Upper lobe of left lung (tissue), 6 donors: Measurements from ENCODE around the gene EXD3. TPM values are rescaled to one million over a fixed set of nuclear protein-coding genes. Genes with fewer than 3 reads are reported as not detected.
A peak's percentile ranks its signal among the peaks of the same experiment; 100 is the strongest.
"Not testable (repeated sequence)": the region's sequence is repeated elsewhere in the genome, so short reads cannot be mapped to it uniquely, and the experiment has no call there.

Experiments used
- ATAC-seq, 2 donors: fragments of 200-7000 bp; cut with Tn5 transposase; one replicate each; pipeline ENCODE4 v1.9.1; 2022; ENCODE audit warnings: mild to moderate bottlenecking in 2 of 2, moderate library complexity in 2 of 2; ENCODE audit not compliant: low FRiP score in 2 of 2
- DNase-seq, 2 donors: peaks; one replicate each; pipeline ENCODE4 v3.0.0-alpha.2; 2019 to 2020
- H3K27ac ChIP-seq, 4 donors: fragments of 200-600 bp; sonication (generic); one replicate each; pipeline ENCODE4 v1.5.1; 2016 to 2019
- H3K27me3 ChIP-seq, 4 donors: fragments of 200-600 bp; sonication (generic); one replicate each; pipeline ENCODE4 v1.5.1; 2017 to 2019
- H3K36me3 ChIP-seq, 4 donors: fragments of 200-600 bp; sonication (generic); one replicate each; pipeline ENCODE4 v1.5.1; 2016 to 2019
- H3K4me1 ChIP-seq, 4 donors: fragments of 200-600 bp; sonication (generic); one replicate each; pipeline ENCODE4 v1.5.1; 2018 to 2019
- H3K4me3 ChIP-seq, 4 donors: fragments of 200-600 bp; sonication (generic); one replicate each; pipeline ENCODE4 v1.5.1; 2017 to 2019; ENCODE audit warnings: mild to moderate bottlenecking in 2 of 4, moderate library complexity in 1 of 4
- H3K9me3 ChIP-seq, 4 donors: fragments of 200-600 bp; sonication (generic); one replicate each; pipeline ENCODE4 v1.5.1; 2018 to 2019
- EP300 ChIP-seq, 4 donors: sonication (generic); formaldehyde crosslinking; IDR thresholded peaks; one replicate each; pipeline ENCODE4 v1.5.1; 2017; ENCODE audit warnings: antibody characterized with exemption in 4 of 4, control low read depth in 2 of 4
- POLR2A ChIP-seq, 4 donors: fragments of 450-650 bp; IDR thresholded peaks; one replicate each; pipeline ENCODE4 v1.5.1; 2016 to 2017; ENCODE audit warnings: antibody characterized with exemption in 4 of 4, mild to moderate bottlenecking in 2 of 4
- POLR2AphosphoS5 ChIP-seq, 2 donors: sonication (generic); formaldehyde crosslinking; IDR thresholded peaks; one replicate each; pipeline ENCODE4 v1.5.1; 2017; ENCODE audit warnings: antibody characterized with exemption in 2 of 2
- WGBS, 2 donors: methylation state at CpG; one replicate each; pipeline ENCODE4 v1.1.5; 2017 to 2018; 5-methylcytosine and 5-hydroxymethylcytosine counted together
- total RNA-seq, 6 donors: library from RNA; depleted of rRNA in 4 of 6; stranded (reverse); fragments of >200 nt in 4 of 6; gene quantifications; one replicate each; pipeline versions ENCODE4 v1.1.0 to v1.2.1, GENCODE V29; 2016 to 2021
- TF ChIP-seq, protein P1 (sequence below), 6 experiments: fragments of 450-650 bp in 4 of 6; fragments of 200-600 bp in 2 of 6; sonication (generic) in 2 of 6; IDR thresholded peaks; one replicate each; pipeline ENCODE4 v1.5.1; 2016 to 2019; ENCODE audit warnings: antibody characterized with exemption in 6 of 6
- donor health status: DM: no; HTN: no; CAD: no; lungs with moderate emphysema.
- donor health status: DM: no; HTN: yes; CAD: no; lungs with severe emphysema.

EXD3 gene
- total RNA-seq, 6 donors from 2014 or later = 12.3 to 118 (median 24.8) TPM

DNA sequence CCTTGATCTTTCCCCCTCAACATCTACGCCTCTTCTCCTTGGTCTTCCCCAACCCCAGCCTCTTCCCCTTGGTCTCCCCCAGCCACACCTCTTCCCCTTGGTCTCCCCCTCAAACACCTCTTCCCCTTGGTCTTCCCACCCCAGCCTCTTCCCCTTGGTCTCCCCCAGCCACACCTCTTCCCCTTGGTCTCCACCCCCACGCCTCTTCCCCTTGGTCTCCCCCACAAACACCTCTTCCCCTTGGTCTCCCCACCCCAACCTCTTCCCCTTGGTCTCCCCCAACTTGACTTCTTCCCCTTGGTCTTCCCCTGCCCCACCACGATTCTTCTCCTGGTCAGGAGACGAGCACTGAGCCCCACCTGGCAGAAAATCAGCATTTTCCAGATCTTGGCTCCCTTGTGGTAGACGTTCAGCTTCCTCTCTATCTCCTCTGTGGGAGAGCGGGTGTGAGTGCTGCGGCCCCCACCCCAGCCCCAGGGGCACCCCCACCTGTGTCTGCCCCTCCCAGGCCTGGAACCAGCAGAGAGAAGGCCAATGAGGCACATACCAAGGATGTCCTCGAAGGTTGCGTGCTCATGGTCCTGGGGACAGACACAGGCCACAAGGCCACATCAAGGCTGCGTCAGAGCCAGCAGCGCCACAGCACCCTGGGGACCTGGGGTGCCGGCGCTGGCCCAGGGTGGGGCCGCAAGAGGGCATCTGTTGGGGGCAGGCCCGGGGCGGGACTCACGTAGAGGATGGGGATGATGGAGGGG, 29.2 kb upstream of the EXD3 start:
- H3K9me3 ChIP-seq = no peaks in the 10 kb centered on the region
- no peak for ATAC-seq
- H3K27me3 ChIP-seq = no peaks in the 10 kb centered on the region
- TF ChIP-seq POLR2A (IDR thresholded peaks at IDR 0.05) = no peak
- TF ChIP-seq EP300 (IDR thresholded peaks at IDR 0.05) = no peak
- TF ChIP-seq, protein P1, sequence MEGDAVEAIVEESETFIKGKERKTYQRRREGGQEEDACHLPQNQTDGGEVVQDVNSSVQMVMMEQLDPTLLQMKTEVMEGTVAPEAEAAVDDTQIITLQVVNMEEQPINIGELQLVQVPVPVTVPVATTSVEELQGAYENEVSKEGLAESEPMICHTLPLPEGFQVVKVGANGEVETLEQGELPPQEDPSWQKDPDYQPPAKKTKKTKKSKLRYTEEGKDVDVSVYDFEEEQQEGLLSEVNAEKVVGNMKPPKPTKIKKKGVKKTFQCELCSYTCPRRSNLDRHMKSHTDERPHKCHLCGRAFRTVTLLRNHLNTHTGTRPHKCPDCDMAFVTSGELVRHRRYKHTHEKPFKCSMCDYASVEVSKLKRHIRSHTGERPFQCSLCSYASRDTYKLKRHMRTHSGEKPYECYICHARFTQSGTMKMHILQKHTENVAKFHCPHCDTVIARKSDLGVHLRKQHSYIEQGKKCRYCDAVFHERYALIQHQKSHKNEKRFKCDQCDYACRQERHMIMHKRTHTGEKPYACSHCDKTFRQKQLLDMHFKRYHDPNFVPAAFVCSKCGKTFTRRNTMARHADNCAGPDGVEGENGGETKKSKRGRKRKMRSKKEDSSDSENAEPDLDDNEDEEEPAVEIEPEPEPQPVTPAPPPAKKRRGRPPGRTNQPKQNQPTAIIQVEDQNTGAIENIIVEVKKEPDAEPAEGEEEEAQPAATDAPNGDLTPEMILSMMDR (IDR thresholded peaks at IDR 0.05) = no peak
- TF ChIP-seq POLR2AphosphoS5 (IDR thresholded peaks at IDR 0.05) = no peak
- 84 to 87% methylated on average over 12 to 16 of the region's 17 CpGs for WGBS, 2 donors
- H3K4me3 ChIP-seq = no peak overlapping the region
- H3K36me3 ChIP-seq = peaks cover 0 to 23% (median 10%) of the 10 kb centered on the region in 4 donors
- H3K4me1 ChIP-seq = peaks cover 10 to 22% (median 19%) of the 10 kb centered on the region in 4 donors
- H3K27ac ChIP-seq = no peak overlapping the region
- DNase-seq = peak in 1 of 2 donors; percentile 82

DNA sequence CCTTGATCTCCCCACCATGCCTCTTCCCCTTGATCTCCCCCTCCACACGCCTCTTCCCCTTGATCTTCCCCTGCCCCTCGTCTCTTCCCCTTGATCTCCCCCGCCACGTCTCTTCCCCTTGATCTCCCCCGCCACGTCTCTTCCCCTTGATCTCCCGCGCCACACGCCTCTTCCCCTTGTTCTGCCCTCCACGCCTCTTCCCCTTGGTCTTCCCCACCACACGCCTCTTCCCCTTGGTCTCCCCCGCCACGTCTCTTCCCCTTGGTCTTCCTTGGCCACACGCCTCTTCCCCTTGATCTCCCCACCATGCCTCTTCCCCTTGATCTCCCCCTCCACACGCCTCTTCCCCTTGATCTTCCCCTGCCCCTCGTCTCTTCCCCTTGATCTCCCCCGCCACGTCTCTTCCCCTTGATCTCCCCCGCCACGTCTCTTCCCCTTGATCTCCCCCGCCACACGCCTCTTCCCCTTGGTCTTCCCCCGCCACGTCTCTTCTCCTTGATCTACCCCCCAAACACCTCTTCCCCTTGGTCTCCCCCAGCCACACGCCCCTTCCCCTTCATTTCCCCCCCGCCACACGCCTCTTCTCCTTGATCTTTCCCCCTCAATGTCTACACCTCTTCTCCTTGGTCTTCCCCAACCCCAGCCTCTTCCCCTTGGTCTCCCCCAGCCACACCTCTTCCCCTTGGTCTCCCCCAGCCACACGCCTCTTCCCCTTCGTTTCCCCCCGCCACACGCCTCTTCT, 28.5 kb upstream of the EXD3 start:
- H3K9me3 ChIP-seq, H3K27ac ChIP-seq, DNase-seq, H3K27me3 ChIP-seq, H3K4me3 ChIP-seq, ATAC-seq: not testable (repeated sequence)
- WGBS, 2 donors = 60 to 76% methylated on average over 1 to 17 of the region's 31 CpGs
- H3K36me3 ChIP-seq = peaks cover 0 to 23% (median 10%) of the 10 kb centered on the region in 4 donors
- peaks cover 10 to 22% (median 19%) of the 10 kb centered on the region in 4 donors for H3K4me1 ChIP-seq

DNA sequence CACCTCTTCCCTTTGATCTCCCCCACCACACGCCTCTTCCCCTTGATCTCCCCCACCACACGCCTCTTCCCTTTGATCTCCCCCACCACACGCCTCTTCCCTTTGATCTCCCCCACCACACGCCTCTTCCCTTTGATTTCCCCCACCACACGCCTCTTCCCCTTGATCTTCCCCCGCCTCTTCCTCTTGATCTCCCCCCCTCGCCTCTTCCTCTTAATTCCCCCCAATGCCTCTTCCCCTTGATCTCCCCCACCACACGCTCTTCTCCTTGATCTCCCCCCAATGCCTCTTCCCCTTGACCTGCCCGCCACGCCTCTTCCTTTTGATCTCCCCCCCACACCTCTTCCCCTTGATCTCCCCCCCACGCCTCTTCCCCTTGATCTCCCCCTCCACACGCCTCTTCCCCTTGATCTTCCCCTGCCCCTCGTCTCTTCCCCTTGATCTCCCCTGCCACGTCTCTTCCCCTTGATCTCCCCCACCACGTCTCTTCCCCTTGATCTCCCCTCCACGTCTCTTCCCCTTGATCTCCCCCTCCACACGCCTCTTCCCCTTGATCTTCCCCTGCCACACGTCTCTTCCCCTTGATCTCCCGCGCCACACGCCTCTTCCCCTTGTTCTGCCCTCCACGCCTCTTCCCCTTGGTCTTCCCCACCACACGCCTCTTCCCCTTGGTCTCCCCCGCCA, 27.7 kb upstream of the EXD3 start:
- ATAC-seq, H3K4me3 ChIP-seq, DNase-seq, H3K9me3 ChIP-seq, H3K27me3 ChIP-seq, H3K27ac ChIP-seq: not testable (repeated sequence)
- peaks cover 0 to 23% (median 10%) of the 10 kb centered on the region in 4 donors for H3K36me3 ChIP-seq
- 83% methylated on average over 22 of the region's 24 CpGs; no CpG with 5 or more reads in 1 of the 2 donors for WGBS, 2 donors
- peaks cover 10 to 22% (median 19%) of the 10 kb centered on the region in 4 donors for H3K4me1 ChIP-seq

DNA sequence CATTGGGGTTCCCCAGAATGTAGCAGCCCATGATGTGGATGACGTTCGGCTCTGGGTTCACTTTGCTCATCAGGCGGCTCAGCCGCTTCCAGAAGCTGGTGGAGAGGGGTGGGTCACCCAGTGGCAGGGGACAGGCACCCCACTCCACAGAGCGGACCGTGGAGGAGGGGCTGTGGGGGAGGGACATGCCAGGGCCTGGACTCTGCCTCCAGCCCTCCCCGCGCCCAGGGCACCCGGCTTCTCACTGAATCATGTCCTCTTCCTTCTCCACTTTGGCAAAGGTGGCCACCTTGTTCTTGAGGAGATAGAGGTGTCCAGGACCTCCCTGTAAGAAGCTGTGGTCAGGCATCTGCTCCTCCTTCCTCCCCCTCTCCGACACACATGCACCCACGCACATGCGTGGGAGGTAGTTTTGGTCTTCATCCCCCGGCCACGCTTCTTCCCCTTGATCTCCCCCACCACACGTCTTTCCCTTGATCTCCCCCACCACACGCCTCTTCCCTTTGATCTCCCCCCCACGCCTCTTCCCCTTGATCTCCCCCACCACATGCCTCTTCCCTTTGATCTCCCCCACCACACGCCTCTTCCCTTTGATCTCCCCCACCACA, 27.1 kb upstream of the EXD3 start:
- Histone ChIP-seq H3K36me3 (peaks cover 0 to 23% (median 10%) of the 10 kb centered on the region in 4 donors), H3K27me3 (no peaks in the 10 kb centered on the region), H3K9me3 (no peaks in the 10 kb centered on the region), H3K27ac (no peak overlapping the region), H3K4me3 (no peak overlapping the region), H3K4me1 (peaks cover 14 to 26% (median 23%) of the 10 kb centered on the region in 4 donors)
- TF ChIP-seq EP300 (IDR thresholded peaks at IDR 0.05) = no peak
- no peak for TF ChIP-seq POLR2A (IDR thresholded peaks at IDR 0.05)
- DNase-seq (peak in 1 of 2 donors; percentile 62), ATAC-seq (no peak)
- 85 to 91% methylated on average over 16 to 17 of the region's 18 CpGs for WGBS, 2 donors

DNA sequence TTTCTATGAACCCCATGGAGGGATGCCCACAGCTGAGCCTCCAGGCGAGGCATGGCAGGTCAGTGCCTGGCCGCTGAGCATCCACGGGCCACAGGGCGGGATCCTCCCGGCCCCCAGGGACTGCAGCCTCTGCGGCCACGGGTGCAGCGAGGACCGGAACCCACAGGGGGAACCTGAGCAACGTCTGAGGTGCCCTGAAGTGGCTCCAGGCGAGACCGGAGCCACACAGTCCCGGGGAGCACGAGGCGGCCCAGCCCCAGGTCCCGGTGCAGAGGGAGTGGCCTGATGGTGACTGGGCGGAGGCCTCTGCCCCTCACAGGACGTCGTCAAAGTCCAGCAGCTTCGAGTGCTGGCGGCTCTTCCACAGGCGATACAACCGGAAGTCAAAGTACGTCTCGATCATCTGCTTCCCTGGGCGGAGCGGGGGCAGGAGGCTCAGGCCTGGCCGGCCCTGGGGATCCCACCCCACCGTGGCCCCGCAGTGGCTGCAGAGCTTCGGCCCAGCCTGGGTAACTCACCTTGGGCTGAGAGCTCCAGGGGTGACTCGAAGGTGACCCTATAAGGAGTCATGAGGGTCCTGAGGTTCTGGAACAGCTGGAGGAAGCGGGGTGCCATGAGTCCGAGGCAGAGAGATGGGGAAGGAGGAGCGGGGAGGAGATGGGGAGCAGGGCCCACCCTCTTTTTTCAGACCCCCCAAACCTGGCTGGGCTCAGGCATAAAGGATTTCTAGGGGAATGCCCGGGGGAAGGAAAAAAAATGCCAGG, 26.3 kb upstream of the EXD3 start:
- Histone ChIP-seq H3K4me3 (no peak overlapping the region), H3K27me3 (no peaks in the 10 kb centered on the region), H3K4me1 (peaks cover 9 to 21% (median 17%) of the 10 kb centered on the region in 4 donors), H3K9me3 (no peaks in the 10 kb centered on the region), H3K27ac (no peak overlapping the region), H3K36me3 (peaks cover 0 to 23% (median 10%) of the 10 kb centered on the region in 4 donors)
- TF ChIP-seq POLR2AphosphoS5 (IDR thresholded peaks at IDR 0.05) = no peak
- TF ChIP-seq POLR2A (IDR thresholded peaks at IDR 0.05) = no peak
- 90 to 92% methylated on average over 21 to 36 of the region's 36 CpGs for WGBS, 2 donors
- ATAC-seq = no peak
- peak in 1 of 2 donors; percentile 69 for DNase-seq

DNA sequence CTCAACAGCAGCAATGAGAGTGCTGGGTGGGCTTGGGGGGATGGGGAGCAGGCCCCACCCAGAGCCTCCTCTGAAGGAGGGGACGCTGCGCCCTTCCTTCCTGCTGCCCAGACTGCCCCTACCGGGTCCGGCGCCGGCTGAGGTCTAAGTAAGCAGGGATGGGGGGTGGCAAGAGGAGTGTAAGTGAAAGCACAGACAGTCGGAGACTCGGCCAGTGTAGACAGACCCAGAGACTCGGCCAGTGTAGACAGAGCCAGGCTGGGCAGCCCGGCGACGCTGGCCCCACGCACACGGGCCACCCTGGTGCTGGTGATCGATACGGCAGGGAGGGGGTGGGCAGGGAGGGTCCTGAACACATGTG, 25.6 kb upstream of the EXD3 start:
- Histone ChIP-seq H3K4me3 (no peak overlapping the region), H3K36me3 (peaks cover 0 to 23% (median 10%) of the 10 kb centered on the region in 4 donors), H3K9me3 (no peaks in the 10 kb centered on the region), H3K27me3 (no peaks in the 10 kb centered on the region), H3K27ac (no peak overlapping the region), H3K4me1 (peaks cover 9 to 17% (median 14%) of the 10 kb centered on the region in 4 donors)
- ATAC-seq = no peak
- TF ChIP-seq EP300 (IDR thresholded peaks at IDR 0.05) (no peak), POLR2AphosphoS5 (IDR thresholded peaks at IDR 0.05) (no peak), POLR2A (IDR thresholded peaks at IDR 0.05) (no peak)
- TF ChIP-seq, protein P1 (IDR thresholded peaks at IDR 0.05) = no peak
- WGBS, 2 donors = 91 to 100% methylated on average over 2 to 16 of the region's 16 CpGs
- DNase-seq = peak in 1 of 2 donors; percentile 64
